K562 (cell line): ENCODE measurements around the gene FOXO4. TPM values are rescaled to one million over a fixed set of nuclear protein-coding genes. Genes with fewer than 3 reads are reported as not detected.

Source experiments
- CEBPG ChIP-seq, 3 experiments: fragments of 200-800 bp in 1 of 3; sonication (Bioruptor generic) in 1 of 3; sonication (generic) in 1 of 3; formaldehyde crosslinking in 1 of 3; IDR thresholded peaks in 2 of 3; conservative IDR thresholded peaks in 1 of 3; 2 replicates each; pipeline versions ENCODE4 v1.6.1 to v1.8.0; 2016 to 2022; ENCODE audit warnings: missing compliant biosample characterization in 2 of 3, missing genetic modification characterization in 2 of 3, mild to moderate bottlenecking in 1 of 3, missing genetic modification reagents in 1 of 3
- ETV1 ChIP-seq: fragments of 450-650 bp; conservative IDR thresholded peaks from 2 replicates; pipeline ENCODE4 v1.6.1; 2016; ENCODE audit warnings: missing genetic modification characterization, control low read depth, low read depth, missing compliant biosample characterization
- SMARCA5 ChIP-seq: fragments of 450-650 bp; IDR thresholded peaks from 2 replicates; pipeline ENCODE4 v1.6.1; 2016
- YY1 ChIP-seq, 3 experiments: IDR thresholded peaks; 2 replicates each; pipeline ENCODE4 v1.6.1; 2011; ENCODE audit warnings: low read length in 2 of 3, mild to moderate bottlenecking in 2 of 3, moderate library complexity in 2 of 3, borderline replicate concordance in 1 of 3, control low read depth in 1 of 3, low read depth in 1 of 3; ENCODE audit not compliant: insufficient read depth in 3 of 3, insufficient replicate concordance in 2 of 3, control insufficient read depth in 1 of 3, insufficient read length in 1 of 3; ENCODE audit errors: extremely low read depth in 1 of 3
- polyA plus RNA-seq, 8 experiments: library from polyadenylated mRNA; depleted of rRNA in 4 of 8; stranded (reverse) in 5 of 8; unstranded in 3 of 8; fragments of >200 nt; fragmentation: Nextera tagmentation in 2 of 8; fragmentation: Illumina TruSeq in 1 of 8; extraction: Ambion mirVana in 2 of 8; extraction: Trizol in 1 of 8; gene quantifications; 2 replicates each; pipeline versions ENCODE4 v1.2.1 to v1.2.3, GENCODE V29; 2011 to 2014; ENCODE audit warnings: inconsistent platforms in 1 of 8, missing spikeins in 1 of 8
- total RNA-seq, 7 experiments: library from RNA; depleted of rRNA in 6 of 7; stranded (reverse); fragments of >200 nt in 6 of 7; fragmentation: Illumina TruSeq in 2 of 7; extraction: Trizol in 2 of 7; gene quantifications; 2 replicates each; pipeline versions ENCODE4 v1.2.1 to v1.2.3, GENCODE V29; 2011 to 2021; ENCODE audit warnings: low replicate concordance in 1 of 7
- TF ChIP-seq, protein P1 (sequence below), 2 experiments: fragments of 450-650 bp; formaldehyde crosslinking in 1 of 2; IDR thresholded peaks; 2 replicates each; pipeline versions ENCODE4 v1.4.0 to v1.6.1; 2014 to 2020; ENCODE audit warnings: mild to moderate bottlenecking in 2 of 2, borderline replicate concordance in 1 of 2, low read depth in 1 of 2

FOXO4 gene
- total and polyA plus RNA-seq, 9 of the 15 experiments (the other 6 are each of a cell fraction or from before 2014, with no cell fraction given) = 0.13 to 26.6 (median 8.5) TPM

- TF ChIP-seq YY1 (IDR thresholded peaks at IDR 0.05; ENCODE audit: borderline replicate concordance in 1 of 3, control insufficient read depth in 1 of 3, extremely low read depth in 1 of 3, insufficient read depth in 3 of 3, insufficient read length in 1 of 3, insufficient replicate concordance in 2 of 3, low read depth in 1 of 3, low read length in 2 of 3) (peak in 1 of 3 experiments; percentile 5), CEBPG (CRISPR knock-in tag; IDR thresholded peaks at IDR 0.05) (no peak), CEBPG (tag; conservative IDR thresholded peaks at IDR 0.05 in 1 of 2, IDR thresholded peaks at IDR 0.05 in 1 of 2) (no peak), SMARCA5 (no peak), ETV1 (tag) (no peak)
- TF ChIP-seq, protein P1, sequence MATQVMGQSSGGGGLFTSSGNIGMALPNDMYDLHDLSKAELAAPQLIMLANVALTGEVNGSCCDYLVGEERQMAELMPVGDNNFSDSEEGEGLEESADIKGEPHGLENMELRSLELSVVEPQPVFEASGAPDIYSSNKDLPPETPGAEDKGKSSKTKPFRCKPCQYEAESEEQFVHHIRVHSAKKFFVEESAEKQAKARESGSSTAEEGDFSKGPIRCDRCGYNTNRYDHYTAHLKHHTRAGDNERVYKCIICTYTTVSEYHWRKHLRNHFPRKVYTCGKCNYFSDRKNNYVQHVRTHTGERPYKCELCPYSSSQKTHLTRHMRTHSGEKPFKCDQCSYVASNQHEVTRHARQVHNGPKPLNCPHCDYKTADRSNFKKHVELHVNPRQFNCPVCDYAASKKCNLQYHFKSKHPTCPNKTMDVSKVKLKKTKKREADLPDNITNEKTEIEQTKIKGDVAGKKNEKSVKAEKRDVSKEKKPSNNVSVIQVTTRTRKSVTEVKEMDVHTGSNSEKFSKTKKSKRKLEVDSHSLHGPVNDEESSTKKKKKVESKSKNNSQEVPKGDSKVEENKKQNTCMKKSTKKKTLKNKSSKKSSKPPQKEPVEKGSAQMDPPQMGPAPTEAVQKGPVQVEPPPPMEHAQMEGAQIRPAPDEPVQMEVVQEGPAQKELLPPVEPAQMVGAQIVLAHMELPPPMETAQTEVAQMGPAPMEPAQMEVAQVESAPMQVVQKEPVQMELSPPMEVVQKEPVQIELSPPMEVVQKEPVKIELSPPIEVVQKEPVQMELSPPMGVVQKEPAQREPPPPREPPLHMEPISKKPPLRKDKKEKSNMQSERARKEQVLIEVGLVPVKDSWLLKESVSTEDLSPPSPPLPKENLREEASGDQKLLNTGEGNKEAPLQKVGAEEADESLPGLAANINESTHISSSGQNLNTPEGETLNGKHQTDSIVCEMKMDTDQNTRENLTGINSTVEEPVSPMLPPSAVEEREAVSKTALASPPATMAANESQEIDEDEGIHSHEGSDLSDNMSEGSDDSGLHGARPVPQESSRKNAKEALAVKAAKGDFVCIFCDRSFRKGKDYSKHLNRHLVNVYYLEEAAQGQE (IDR thresholded peaks at IDR 0.05; ENCODE audit: borderline replicate concordance) = peak; percentile 78
- TF ChIP-seq, protein P1 (CRISPR knock-in tag; IDR thresholded peaks at IDR 0.05; ENCODE audit: low read depth) = no peak
- TF ChIP-seq, all 486 proteins: peak for 13
Observed at GRCh38 chrX:71128915-71129765, 33.5 kb downstream of the FOXO4 start (continued).
